Fibroblast of villous mesenchyme (primary cell): ENCODE measurements around the gene TMEM244. TPM values are rescaled to one million over a fixed set of nuclear protein-coding genes. Genes with fewer than 3 reads are reported as not detected.

Experiments
- DNase-seq: peaks from one replicate; pipeline ENCODE4 v3.0.0-alpha.2; 2010; ENCODE audit warnings: low read depth
- H3K4me3 ChIP-seq: 2 replicates; pipeline ENCODE4 v1.5.1; 2011; ENCODE audit warnings: low read depth, mild to moderate bottlenecking, low read length
- CTCF ChIP-seq: IDR thresholded peaks from 2 replicates; pipeline ENCODE4 v1.5.1; 2012; ENCODE audit warnings: low read depth, mild to moderate bottlenecking, low read length; ENCODE audit not compliant: insufficient read depth
- total RNA-seq: library from RNA; depleted of rRNA; stranded (reverse); fragments of >200 nt; gene quantifications from 2 replicates; pipeline ENCODE4 v1.2.3, GENCODE V29; 2012

Gene TMEM244
- total RNA-seq = not detected in 2 replicates

GRCh38 chr6:129860908-129861665 is at the start of gene TMEM244:
Gene TMEM244 (minus strand): TSS chr6:129861315. CDS start chr6:129861188, 127 bp downstream.
- peak within 1 kb of the TSS; percentile 42 for H3K4me3 ChIP-seq
- peak; percentile 37 for DNase-seq
- TF ChIP-seq CTCF = no peak

GRCh38 chr6:129908858-129909257 is 47.7 kb upstream of the TMEM244 start:
- H3K4me3 ChIP-seq = no peak overlapping the region
- TF ChIP-seq CTCF = no peak
- no peak for DNase-seq

GRCh38 chr6:129908356-129908755 is 47.2 kb upstream of the TMEM244 start:
- H3K4me3 ChIP-seq = no peak overlapping the region
- no peak for DNase-seq
- TF ChIP-seq CTCF = no peak

GRCh38 chr6:129906515-129907077 is 45.5 kb upstream of the TMEM244 start:
- no peak overlapping the region for H3K4me3 ChIP-seq
- no peak for TF ChIP-seq CTCF
- DNase-seq = no peak

- TF ChIP-seq CTCF = no peak
- DNase-seq = no peak
- no peak overlapping the region for H3K4me3 ChIP-seq
Observed at GRCh38 chr6:129903082-129903481, 42.0 kb upstream of the TMEM244 start.

GRCh38 chr6:129902681-129903080 is 41.6 kb upstream of the TMEM244 start:
- no peak for TF ChIP-seq CTCF
- no peak overlapping the region for H3K4me3 ChIP-seq
- DNase-seq = no peak
